HepG2 (cell line): ENCODE results near the gene ANKZF1. TPM values are rescaled to one million over a fixed set of nuclear protein-coding genes. Genes with fewer than 3 reads are reported as not detected.

Experiments
- AFF4 ChIP-seq: sonication (generic); formaldehyde crosslinking; IDR thresholded peaks from 2 replicates; pipeline ENCODE4 v1.4.0; 2020; ENCODE audit warnings: missing genetic modification reagents
- BCL3 ChIP-seq: sonication (generic); formaldehyde crosslinking; IDR thresholded peaks from 2 replicates; pipeline ENCODE4 v1.5.1; 2020; ENCODE audit warnings: mild to moderate bottlenecking, missing genetic modification reagents, moderate library complexity
- BRD4 ChIP-seq: sonication (generic); formaldehyde crosslinking; IDR thresholded peaks from 2 replicates; pipeline ENCODE4 v1.4.0; 2020; ENCODE audit warnings: missing genetic modification reagents
- E2F5 ChIP-seq: sonication (generic); formaldehyde crosslinking; conservative IDR thresholded peaks from 2 replicates; pipeline ENCODE4 v1.4.0; 2020; ENCODE audit warnings: missing genetic modification reagents
- HDAC6 ChIP-seq: fragments of 200-600 bp; sonication (generic); IDR thresholded peaks from 2 replicates; pipeline ENCODE4 v1.7.0; 2017; ENCODE audit warnings: mild to moderate bottlenecking, antibody characterized with exemption, low read length, low read depth
- HNRNPK ChIP-seq: fragments of 200-400 bp; formaldehyde crosslinking; IDR thresholded peaks from 2 replicates; pipeline ENCODE4 v1.6.1; 2018; ENCODE audit warnings: low read length, low read depth, moderate library complexity, mild to moderate bottlenecking; ENCODE audit not compliant: poor library complexity, severe bottlenecking
- KLF12 ChIP-seq: sonication (generic); formaldehyde crosslinking; IDR thresholded peaks from 2 replicates; pipeline ENCODE4 v1.4.0; 2020; ENCODE audit warnings: missing genetic modification reagents, borderline replicate concordance
- MNT ChIP-seq: fragments of 450-650 bp; IDR thresholded peaks from 2 replicates; pipeline ENCODE4 v1.6.1; 2016
- MXD1 ChIP-seq: sonication (generic); formaldehyde crosslinking; IDR thresholded peaks from 2 replicates; pipeline ENCODE4 v1.4.0; 2020; ENCODE audit warnings: mild to moderate bottlenecking, missing genetic modification reagents
- NFKB2 ChIP-seq: sonication (generic); formaldehyde crosslinking; IDR thresholded peaks from 2 replicates; pipeline ENCODE4 v1.4.0; 2020; ENCODE audit warnings: missing genetic modification reagents, borderline replicate concordance
- PAX8 ChIP-seq: sonication (generic); formaldehyde crosslinking; IDR thresholded peaks from 2 replicates; pipeline ENCODE4 v1.8.0; 2022; ENCODE audit warnings: mild to moderate bottlenecking, missing genetic modification reagents, borderline replicate concordance
- ZBTB38 ChIP-seq: sonication (generic); formaldehyde crosslinking; IDR thresholded peaks from 2 replicates; pipeline ENCODE4 v1.5.1; 2020; ENCODE audit warnings: mild to moderate bottlenecking, missing genetic modification reagents
- ZBTB8A ChIP-seq: sonication (generic); formaldehyde crosslinking; IDR thresholded peaks from 2 replicates; pipeline ENCODE4 v1.4.0; 2020; ENCODE audit warnings: mild to moderate bottlenecking, low read depth, missing genetic modification reagents, borderline replicate concordance
- ZGPAT ChIP-seq: IDR thresholded peaks from 2 replicates; pipeline ENCODE4 v1.6.1; 2016; ENCODE audit warnings: mild to moderate bottlenecking
- ZNF256 ChIP-seq: sonication (generic); formaldehyde crosslinking; conservative IDR thresholded peaks from 2 replicates; pipeline ENCODE4 v1.4.0; 2020; ENCODE audit warnings: missing genetic modification reagents
- ZNF382 ChIP-seq: sonication (generic); formaldehyde crosslinking; IDR thresholded peaks from 2 replicates; pipeline ENCODE4 v1.5.0; 2020; ENCODE audit warnings: missing genetic modification reagents, mild to moderate bottlenecking, borderline replicate concordance
- polyA plus RNA-seq, 8 experiments: library from polyadenylated mRNA; depleted of rRNA in 3 of 8; stranded (reverse) in 7 of 8; unstranded in 1 of 8; fragments of >200 nt; fragmentation: Illumina TruSeq in 4 of 8; extraction: Trizol in 4 of 8; gene quantifications; 2 replicates each; pipeline versions ENCODE4 v1.2.1 to v1.2.3, GENCODE V29; 2011 to 2016; ENCODE audit warnings: low read depth in 4 of 8, missing spikeins in 1 of 8, mixed read lengths in 1 of 8; ENCODE audit not compliant: insufficient read depth in 1 of 8
- total RNA-seq, 5 experiments: library from RNA; depleted of rRNA; stranded (reverse); fragments of >200 nt; fragmentation: Illumina TruSeq; extraction: Trizol; gene quantifications; 2 replicates each; pipeline ENCODE4 v1.2.3, GENCODE V29; 2016; ENCODE audit warnings: low read depth in 1 of 5

The ANKZF1 gene
- total and polyA plus RNA-seq, 2 of the 13 experiments (the other 11 are each of a cell fraction or from before 2014, with no cell fraction given), result 25.3 to 128 TPM

- 0 out of 2 replicates have a peak, but pooled peaks have one; percentile 19 for TF ChIP-seq AFF4
- 0 out of 2 replicates have a peak, but pooled peaks have one; percentile 37 for TF ChIP-seq E2F5 (CRISPR knock-in tag)
- no peak for TF ChIP-seq ZBTB38 (CRISPR knock-in tag)
- peak; percentile 52; the same call in 1 of the 2 replicates for TF ChIP-seq NFKB2
- no peak for TF ChIP-seq ZBTB8A (CRISPR knock-in tag)
- 0 out of 2 replicates have a peak, but pooled peaks have one; percentile 55 for TF ChIP-seq PAX8 (CRISPR knock-in tag)
- TF ChIP-seq KLF12, result no peak
- TF ChIP-seq MXD1 (CRISPR knock-in tag), result peak; percentile 33; the same call in 1 of the 2 replicates
- no peak for TF ChIP-seq ZNF382 (CRISPR knock-in tag)
- no peak for TF ChIP-seq ZGPAT (CRISPR knock-in tag)
- TF ChIP-seq ZNF256 (CRISPR knock-in tag), result 0 out of 2 replicates have a peak, but pooled peaks have one; percentile 82
- no peak; the same call in 1 of the 2 replicates for TF ChIP-seq BRD4
- TF ChIP-seq MNT, result no peak
- no peak for TF ChIP-seq HNRNPK
- no peak for TF ChIP-seq BCL3
- no peak for TF ChIP-seq HDAC6
Observed at GRCh38 chr2:219230059-219230540, 494 bp downstream of the ANKZF1 start (continued).
